ENCODE data around the gene SLC6A2. TPM values are rescaled to one million over a fixed set of nuclear protein-coding genes. Genes with fewer than 3 reads are reported as not detected.

SLC6A2 gene
- total RNA-seq, 6 donors from 2014 or later, result 0.20 TPM; not detected in 5

DNA sequence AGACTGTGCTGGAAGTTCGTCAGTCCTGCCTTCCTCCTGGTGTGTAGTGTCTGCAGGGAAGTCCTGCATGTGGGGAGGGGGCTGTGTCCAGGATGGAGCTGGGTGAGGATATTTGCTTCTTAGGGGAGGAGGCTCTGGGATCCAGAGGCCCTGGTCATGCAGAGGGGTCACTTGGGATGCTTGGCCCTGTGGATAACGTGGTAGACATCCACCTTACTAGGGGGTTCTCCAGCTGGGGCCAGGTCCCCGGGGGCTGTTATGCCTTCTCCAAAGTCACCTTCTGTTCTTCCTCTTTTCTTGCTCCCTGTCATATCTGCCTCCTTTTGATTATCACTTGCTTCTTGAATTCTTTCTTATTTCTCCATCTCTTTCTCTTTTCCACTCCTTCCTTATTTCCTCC, 43.8 kb downstream of the SLC6A2 start:
- Histone ChIP-seq H3K36me3 (no peaks in the 10 kb centered on the region), H3K27me3 (no peaks in the 10 kb centered on the region), H3K4me1 (no peaks in the 10 kb centered on the region), H3K27ac (no peak overlapping the region), H3K9me3 (no peaks in the 10 kb centered on the region), H3K4me3 (no peak overlapping the region)
- TF ChIP-seq POLR2AphosphoS5 (IDR thresholded peaks at IDR 0.05) (no peak), EP300 (IDR thresholded peaks at IDR 0.05) (no peak), POLR2A (IDR thresholded peaks at IDR 0.05) (no peak)
- TF ChIP-seq, protein P1, sequence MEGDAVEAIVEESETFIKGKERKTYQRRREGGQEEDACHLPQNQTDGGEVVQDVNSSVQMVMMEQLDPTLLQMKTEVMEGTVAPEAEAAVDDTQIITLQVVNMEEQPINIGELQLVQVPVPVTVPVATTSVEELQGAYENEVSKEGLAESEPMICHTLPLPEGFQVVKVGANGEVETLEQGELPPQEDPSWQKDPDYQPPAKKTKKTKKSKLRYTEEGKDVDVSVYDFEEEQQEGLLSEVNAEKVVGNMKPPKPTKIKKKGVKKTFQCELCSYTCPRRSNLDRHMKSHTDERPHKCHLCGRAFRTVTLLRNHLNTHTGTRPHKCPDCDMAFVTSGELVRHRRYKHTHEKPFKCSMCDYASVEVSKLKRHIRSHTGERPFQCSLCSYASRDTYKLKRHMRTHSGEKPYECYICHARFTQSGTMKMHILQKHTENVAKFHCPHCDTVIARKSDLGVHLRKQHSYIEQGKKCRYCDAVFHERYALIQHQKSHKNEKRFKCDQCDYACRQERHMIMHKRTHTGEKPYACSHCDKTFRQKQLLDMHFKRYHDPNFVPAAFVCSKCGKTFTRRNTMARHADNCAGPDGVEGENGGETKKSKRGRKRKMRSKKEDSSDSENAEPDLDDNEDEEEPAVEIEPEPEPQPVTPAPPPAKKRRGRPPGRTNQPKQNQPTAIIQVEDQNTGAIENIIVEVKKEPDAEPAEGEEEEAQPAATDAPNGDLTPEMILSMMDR (IDR thresholded peaks at IDR 0.05), result no peak
- WGBS, 2 donors, result 53 to 58% methylated on average over 2 to 3 of the region's 3 CpGs
- DNase-seq (no peak), ATAC-seq (ENCODE audit: low FRiP score in 2 of 2) (no peak)

DNA sequence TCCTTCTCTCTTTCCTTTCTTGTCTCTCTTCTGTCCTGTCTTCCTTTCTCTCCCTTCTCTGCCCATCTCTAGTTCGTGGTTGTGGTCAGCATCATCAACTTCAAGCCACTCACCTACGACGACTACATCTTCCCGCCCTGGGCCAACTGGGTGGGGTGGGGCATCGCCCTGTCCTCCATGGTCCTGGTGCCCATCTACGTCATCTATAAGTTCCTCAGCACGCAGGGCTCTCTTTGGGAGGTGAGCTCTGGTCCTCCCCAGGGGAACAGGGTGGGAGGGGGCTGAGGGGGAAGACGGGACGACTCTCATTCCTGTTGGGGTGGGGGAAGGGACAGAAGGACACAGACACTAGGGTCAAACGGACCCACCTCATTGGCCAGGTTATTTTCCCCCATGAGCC, 44.3 kb downstream of the SLC6A2 start:
- no peak for ATAC-seq (ENCODE audit: low FRiP score in 2 of 2)
- WGBS, 2 donors, result 76 to 78% methylated on average over 10 of the region's 10 CpGs
- Histone ChIP-seq H3K27me3 (no peaks in the 10 kb centered on the region), H3K4me1 (no peaks in the 10 kb centered on the region), H3K36me3 (no peaks in the 10 kb centered on the region), H3K4me3 (no peak overlapping the region), H3K27ac (no peak overlapping the region), H3K9me3 (no peaks in the 10 kb centered on the region)
- TF ChIP-seq, protein P1 (IDR thresholded peaks at IDR 0.05), result no peak
- TF ChIP-seq POLR2A (IDR thresholded peaks at IDR 0.05) (no peak), POLR2AphosphoS5 (IDR thresholded peaks at IDR 0.05) (no peak), EP300 (IDR thresholded peaks at IDR 0.05) (no peak)
- no peak for DNase-seq

DNA sequence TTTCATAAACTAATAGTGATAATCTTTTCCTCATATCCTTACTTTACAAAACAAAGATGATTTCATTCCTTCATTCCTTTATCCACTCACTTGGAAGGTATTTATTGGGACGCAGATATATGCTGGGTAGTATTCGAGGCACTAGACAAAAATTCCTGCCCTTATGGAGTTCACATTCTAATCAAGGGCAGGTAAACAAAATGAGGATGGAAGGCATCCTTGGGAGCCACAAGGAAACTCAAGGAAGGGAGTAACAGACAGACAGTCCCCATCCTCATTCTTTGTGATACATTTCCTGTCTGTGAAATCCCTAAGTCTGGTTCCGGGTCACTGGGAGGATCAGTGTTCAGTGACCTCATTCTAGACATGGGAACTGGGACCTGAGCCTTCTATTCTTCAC, 45.2 kb downstream of the SLC6A2 start:
- WGBS, 2 donors, result 83 to 92% methylated on average over 3 of the region's 3 CpGs
- DNase-seq (no peak), ATAC-seq (ENCODE audit: low FRiP score in 2 of 2) (no peak)
- no peak overlapping the region for H3K4me3 ChIP-seq
- H3K27me3 ChIP-seq, result no peaks in the 10 kb centered on the region
- H3K4me1 ChIP-seq, result no peaks in the 10 kb centered on the region
- no peaks in the 10 kb centered on the region for H3K9me3 ChIP-seq
- TF ChIP-seq POLR2AphosphoS5 (IDR thresholded peaks at IDR 0.05) (no peak), POLR2A (IDR thresholded peaks at IDR 0.05) (no peak), EP300 (IDR thresholded peaks at IDR 0.05) (no peak)
- TF ChIP-seq, protein P1 (IDR thresholded peaks at IDR 0.05), result no peak
- no peaks in the 10 kb centered on the region for H3K36me3 ChIP-seq
- no peak overlapping the region for H3K27ac ChIP-seq

DNA sequence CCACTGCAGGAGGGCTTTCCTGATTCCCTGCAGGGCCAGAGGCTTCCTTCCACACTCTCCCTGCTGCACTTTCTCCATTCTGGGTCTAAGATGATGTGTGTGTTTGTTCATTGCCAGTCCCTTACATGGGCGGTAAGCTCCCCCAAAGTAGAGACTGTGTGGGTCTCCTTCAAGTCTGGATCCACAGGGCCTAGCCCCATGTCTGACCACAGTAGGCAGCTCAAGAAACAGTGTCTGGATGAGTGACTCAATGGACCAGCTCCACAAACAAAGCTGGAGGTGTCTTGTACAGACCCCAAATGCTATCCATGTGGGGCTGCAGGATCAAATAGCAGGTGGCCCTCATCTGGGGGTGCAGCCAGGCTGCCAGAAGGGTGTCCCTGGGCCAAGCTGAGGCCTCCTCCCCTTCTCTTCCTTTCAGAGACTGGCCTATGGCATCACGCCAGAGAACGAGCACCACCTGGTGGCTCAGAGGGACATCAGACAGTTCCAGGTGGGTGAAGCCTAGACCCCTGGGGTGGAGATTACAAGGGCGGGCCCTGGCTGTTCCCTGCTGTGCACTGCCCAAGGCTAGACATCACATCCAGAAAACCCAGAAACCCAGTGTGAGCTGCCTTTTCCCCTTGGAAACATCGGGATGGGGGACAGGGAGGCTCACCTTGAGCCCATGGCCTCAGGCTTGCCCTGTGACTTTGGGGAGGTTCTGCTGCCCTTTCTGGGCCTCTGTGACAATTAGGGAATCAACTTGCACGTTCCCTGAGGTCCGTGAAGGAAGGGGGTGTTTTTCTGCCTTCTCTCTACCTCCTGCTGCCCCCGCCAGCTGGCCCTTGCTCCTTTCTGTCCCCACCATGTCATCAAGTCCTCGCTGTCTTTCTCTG, 45.9 kb downstream of the SLC6A2 start:
- no peak for TF ChIP-seq POLR2AphosphoS5 (IDR thresholded peaks at IDR 0.05)
- TF ChIP-seq POLR2A (IDR thresholded peaks at IDR 0.05), result no peak
- TF ChIP-seq, protein P1 (IDR thresholded peaks at IDR 0.05), result peak; percentile 34 to 73 (median 58)
- TF ChIP-seq EP300 (IDR thresholded peaks at IDR 0.05), result no peak

More for the DNA sequence above, 45.9 kb downstream of the SLC6A2 start:
- H3K36me3 ChIP-seq, result no peaks in the 10 kb centered on the region
- H3K4me3 ChIP-seq, result no peak overlapping the region
- no peaks in the 10 kb centered on the region for H3K4me1 ChIP-seq
- no peak overlapping the region for H3K27ac ChIP-seq
- peak; percentile 53 to 64 for ATAC-seq (ENCODE audit: low FRiP score in 2 of 2)
- H3K9me3 ChIP-seq, result no peaks in the 10 kb centered on the region
- no peaks in the 10 kb centered on the region for H3K27me3 ChIP-seq
- WGBS, 2 donors, result 70 to 83% methylated on average over 7 of the region's 9 CpGs
- DNase-seq, result peak in 1 of 2 donors; percentile 46

All from upper lobe of left lung (tissue), 6 donors.